HEK293 (cell line): ENCODE results near the gene WNT8B.

Experiments
- CTCF ChIP-seq: fragments of 450-650 bp; formaldehyde crosslinking; IDR thresholded peaks from 2 replicates; pipeline ENCODE4 v1.5.1; 2016; ENCODE audit warnings: missing biosample characterization, missing genetic modification characterization
- SALL2 ChIP-seq: fragments of 450-650 bp; formaldehyde crosslinking; IDR thresholded peaks from 2 replicates; pipeline ENCODE4 v1.5.0; 2017; ENCODE audit warnings: missing biosample characterization, mild to moderate bottlenecking, missing genetic modification characterization, borderline replicate concordance
- SETDB1 ChIP-seq: IDR thresholded peaks from one replicate; pipeline ENCODE4 v1.6.1; 2017; ENCODE audit warnings: mild to moderate bottlenecking, low read length, moderate library complexity, mixed read lengths; ENCODE audit not compliant: insufficient read length

GRCh38 chr10:100510533-100511308, 47.9 kb downstream of the WNT8B start:
- TF ChIP-seq SALL2 (tag by site-specific recombination) (no peak), CTCF (tag by site-specific recombination) (no peak), SETDB1 (no peak)
